ENCODE data around the gene BAK1. TPM values are rescaled to one million over a fixed set of nuclear protein-coding genes. Genes with fewer than 3 reads are reported as not detected.
A peak's percentile ranks its signal among the peaks of the same experiment; 100 is the strongest.

The BAK1 gene
- total RNA-seq, 1 experiment from 2014 or later: 18.9 TPM

DNA sequence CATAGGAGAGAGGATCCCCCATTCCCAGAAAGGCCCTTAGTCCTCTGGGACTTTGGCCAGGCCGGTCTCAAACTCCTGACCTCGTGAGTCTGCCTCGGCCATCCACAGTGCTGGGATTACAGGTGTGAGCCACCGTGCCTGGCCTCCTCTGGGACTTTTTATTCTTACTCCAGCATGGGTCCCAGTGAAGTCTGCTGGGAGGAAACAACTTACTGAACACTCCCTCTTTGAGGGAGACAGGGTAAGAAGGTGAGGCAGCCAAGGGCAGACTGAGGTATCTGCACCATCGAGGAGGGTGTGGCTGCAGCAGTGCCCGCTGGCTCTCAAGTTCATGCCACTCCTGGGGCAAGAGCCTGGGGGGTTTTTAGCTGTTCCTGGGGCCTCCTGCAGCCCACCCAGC is 2.4 kb downstream of the BAK1 start:
- Histone ChIP-seq H3K9me2 (ENCODE audit: insufficient read depth) (no peaks in the 10 kb centered on the region), H3K4me3 (replicated peaks in 1 of 2; ENCODE audit: low read depth in 1 of 2, low read length in 2 of 2) (no peak overlapping the region), H3K36me3 (ENCODE audit: control insufficient read depth in 1 of 2, insufficient read depth in 2 of 2, low read length in 2 of 2) (peaks cover 13 to 24% of the 10 kb centered on the region in 2 experiments), H3K27me3 (ENCODE audit: insufficient read depth, low read length) (no peaks in the 10 kb centered on the region), H3K4me2 (ENCODE audit: low read length) (peak overlapping the region; percentile 96), H2AFZ (ENCODE audit: low read depth, low read length, poor library complexity, severe bottlenecking) (no peak overlapping the region), H3K27ac (ENCODE audit: low read depth, low read length) (peak overlapping the region; percentile 75; the same call in 1 of the 2 replicates), H3K79me2 (ENCODE audit: insufficient read depth, low read length) (peaks cover 28% of the 10 kb centered on the region), H3K9me3 (ENCODE audit: control insufficient read depth in 1 of 2, insufficient read depth in 1 of 2, low read depth in 1 of 2, low read length in 2 of 2) (no peaks in the 10 kb centered on the region), H4K20me1 (ENCODE audit: insufficient read depth) (no peaks in the 10 kb centered on the region), H3K9ac (ENCODE audit: low read length) (no peak overlapping the region), H3K4me1 (ENCODE audit: control insufficient read depth in 1 of 2, insufficient read depth in 2 of 2, low read length in 2 of 2) (peaks cover 16 to 28% of the 10 kb centered on the region in 2 experiments; a peak in 3 of 4 replicates)
- BruUV-seq (replicated peaks): no TSS peak
- intact Hi-C loops (cut with micrococcal nuclease): no loop called here
- ChIA-PET CTCF (no interaction called here), RAD21 (ENCODE audit: low non-redundant PET in 1 of 2, low total read pairs in 2 of 2, uncharacterized antibody in 2 of 2, unreplicated experiment in 2 of 2) (no interaction called here), POLR2A (no interaction called here)
- no peak for ATAC-seq
- no peak for TF ChIP-seq EGR1 (IDR thresholded peaks at IDR 0.05; ENCODE audit: low read depth)
- TF ChIP-seq POLR2AphosphoS5 (IDR thresholded peaks at IDR 0.05; ENCODE audit: low read depth, low read length): no peak
- no peak for TF ChIP-seq ZFX (IDR thresholded peaks at IDR 0.05)
- no peak for TF ChIP-seq POLR2A (IDR thresholded peaks at IDR 0.05; ENCODE audit: borderline replicate concordance, extremely low read depth, insufficient read depth, insufficient read length)
- no peak for TF ChIP-seq RAD21 (IDR thresholded peaks at IDR 0.05; ENCODE audit: low read depth)
- TF ChIP-seq REST (IDR thresholded peaks at IDR 0.05; ENCODE audit: low read depth): no peak
- no peak for TF ChIP-seq SP1 (IDR thresholded peaks at IDR 0.05; ENCODE audit: low read depth)
- TF ChIP-seq, protein P1, sequence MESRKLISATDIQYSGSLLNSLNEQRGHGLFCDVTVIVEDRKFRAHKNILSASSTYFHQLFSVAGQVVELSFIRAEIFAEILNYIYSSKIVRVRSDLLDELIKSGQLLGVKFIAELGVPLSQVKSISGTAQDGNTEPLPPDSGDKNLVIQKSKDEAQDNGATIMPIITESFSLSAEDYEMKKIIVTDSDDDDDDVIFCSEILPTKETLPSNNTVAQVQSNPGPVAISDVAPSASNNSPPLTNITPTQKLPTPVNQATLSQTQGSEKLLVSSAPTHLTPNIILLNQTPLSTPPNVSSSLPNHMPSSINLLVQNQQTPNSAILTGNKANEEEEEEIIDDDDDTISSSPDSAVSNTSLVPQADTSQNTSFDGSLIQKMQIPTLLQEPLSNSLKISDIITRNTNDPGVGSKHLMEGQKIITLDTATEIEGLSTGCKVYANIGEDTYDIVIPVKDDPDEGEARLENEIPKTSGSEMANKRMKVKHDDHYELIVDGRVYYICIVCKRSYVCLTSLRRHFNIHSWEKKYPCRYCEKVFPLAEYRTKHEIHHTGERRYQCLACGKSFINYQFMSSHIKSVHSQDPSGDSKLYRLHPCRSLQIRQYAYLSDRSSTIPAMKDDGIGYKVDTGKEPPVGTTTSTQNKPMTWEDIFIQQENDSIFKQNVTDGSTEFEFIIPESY (IDR thresholded peaks at IDR 0.05; ENCODE audit: extremely low read depth, insufficient replicate concordance, low read length): no peak
- TF ChIP-seq YY1 (IDR thresholded peaks at IDR 0.05; ENCODE audit: extremely low read depth, insufficient replicate concordance, low read depth, low read length): no peak
- no peak for TF ChIP-seq FOSL1 (IDR thresholded peaks at IDR 0.05; ENCODE audit: low read depth)
- DNase-seq (ENCODE audit: low read depth, low spot score): no peak

Data from HCT116 (cell line).